HCT116 (cell line): Measurements from ENCODE around the gene MKNK1. TPM values are rescaled to one million over a fixed set of nuclear protein-coding genes. Genes with fewer than 3 reads are reported as not detected.

Experiments used
- ATAC-seq: fragments of 200-7000 bp; cut with Tn5 transposase; 2 replicates; pipeline ENCODE4 v1.9.1; 2020; ENCODE audit warnings: mild to moderate bottlenecking, moderate library complexity
- BruUV-seq: library from RNA; stranded (reverse); fragments of 400-500 nt; replicated peaks from 2 replicates; lab custom pipeline; 2021; lab: Mats Ljungman, UMichigan
- CTCF ChIA-PET: fragments of 300-600 bp; sonication (Branson Sonifier 250); formaldehyde crosslinking; loops from one replicate; lab custom pipeline; 2021; ENCODE audit warnings: antibody characterized with exemption; lab: Charles Lee
- POLR2A ChIA-PET: fragments of 300-600, 350-600 bp; sonication (Branson Sonifier 250); formaldehyde crosslinking; loops from one replicate; lab custom pipeline; 2021; ENCODE audit warnings: antibody characterized with exemption; lab: Charles Lee
- RAD21 ChIA-PET, 2 experiments: fragments of 300-600 bp; sonication (Branson Sonifier 250); formaldehyde crosslinking; loops; one replicate each; lab custom pipeline; 2023; ENCODE audit warnings: low total read pairs in 2 of 2; ENCODE audit not compliant: uncharacterized antibody in 2 of 2, unreplicated experiment in 2 of 2, low non-redundant PET in 1 of 2; lab: Charles Lee
- DNase-seq: peaks from one replicate; pipeline ENCODE4 v3.0.0-alpha.2; 2010; ENCODE audit warnings: low read depth, low spot score
- H2AFZ ChIP-seq: fragments of 200-600 bp; shearing (Covaris generic), sonication (generic); 2 replicates; pipeline ENCODE4 v1.6.1; 2017; ENCODE audit warnings: low read depth, mixed run types, mixed read lengths, antibody characterized with exemption, low read length; ENCODE audit not compliant: poor library complexity, severe bottlenecking
- H3K27ac ChIP-seq: 2 replicates; pipeline ENCODE4 v1.5.1; 2012; ENCODE audit warnings: low read depth, low read length
- H3K27me3 ChIP-seq: fragments of 200-600 bp; sonication (generic); 2 replicates; pipeline ENCODE4 v1.6.1; 2016; ENCODE audit warnings: mixed run types, low read length, mixed read lengths; ENCODE audit not compliant: insufficient read depth
- H3K36me3 ChIP-seq, 2 experiments: fragments of 200-500 bp in 1 of 2; fragments of 200-600 bp in 1 of 2; sonication (Bioruptor generic) in 1 of 2; sonication (generic) in 1 of 2; 2 replicates each; pipeline versions ENCODE4 v1.5.1 to v1.6.1; 2014 to 2016; ENCODE audit warnings: low read length in 2 of 2, inconsistent platforms in 1 of 2, mixed read lengths in 1 of 2, mixed run types in 1 of 2; ENCODE audit not compliant: insufficient read depth in 2 of 2, control insufficient read depth in 1 of 2
- H3K4me1 ChIP-seq, 2 experiments: fragments of 200-600 bp in 1 of 2; sonication (generic) in 1 of 2; 2 replicates each; pipeline versions ENCODE4 v1.5.1 to v1.6.1; 2012 to 2017; ENCODE audit warnings: low read length in 2 of 2, inconsistent platforms in 1 of 2, mild to moderate bottlenecking in 1 of 2, mixed read lengths in 1 of 2, mixed run types in 1 of 2, moderate library complexity in 1 of 2; ENCODE audit not compliant: insufficient read depth in 2 of 2, control insufficient read depth in 1 of 2
- H3K4me2 ChIP-seq: fragments of 200-600 bp; sonication (generic); 2 replicates; pipeline ENCODE4 v1.6.1; 2017; ENCODE audit warnings: mixed run types, low read length, mixed read lengths
- H3K4me3 ChIP-seq, 2 experiments: fragments of 200-600 bp in 1 of 2; sonication (generic) in 1 of 2; replicated peaks in 1 of 2; 2 replicates each; pipeline ENCODE4 v1.5.1; 2011 to 2016; ENCODE audit warnings: low read length in 2 of 2, control low read depth in 1 of 2, low read depth in 1 of 2, mild to moderate bottlenecking in 1 of 2, mixed read lengths in 1 of 2, mixed run types in 1 of 2
- H3K79me2 ChIP-seq: fragments of 200-600 bp; sonication (generic); 2 replicates; pipeline ENCODE4 v1.6.1; 2017; ENCODE audit warnings: mild to moderate bottlenecking, mixed run types, low read length, moderate library complexity, mixed read lengths; ENCODE audit not compliant: insufficient read depth
- H3K9ac ChIP-seq: fragments of 200-600 bp; sonication (generic); 2 replicates; pipeline ENCODE4 v1.6.1; 2016; ENCODE audit warnings: low read length, mixed read lengths
- H3K9me2 ChIP-seq: fragments of 200-600 bp; sonication (generic), shearing (Covaris generic); 2 replicates; pipeline ENCODE4 v1.6.1; 2017; ENCODE audit warnings: mixed run types, mild to moderate bottlenecking, moderate library complexity; ENCODE audit not compliant: insufficient read depth
- H3K9me3 ChIP-seq, 2 experiments: fragments of 200-500 bp in 1 of 2; fragments of 200-600 bp in 1 of 2; sonication (Bioruptor generic) in 1 of 2; sonication (generic) in 1 of 2; 2 replicates each; pipeline ENCODE4 v1.6.1; 2014 to 2017; ENCODE audit warnings: low read length in 2 of 2, mixed read lengths in 2 of 2, inconsistent platforms in 1 of 2, low read depth in 1 of 2, mild to moderate bottlenecking in 1 of 2, mixed run types in 1 of 2, moderate library complexity in 1 of 2; ENCODE audit not compliant: control insufficient read depth in 1 of 2, insufficient read depth in 1 of 2
- H4K20me1 ChIP-seq: fragments of 200-600 bp; sonication (generic), shearing (Covaris generic); 2 replicates; pipeline ENCODE4 v1.6.1; 2017; ENCODE audit warnings: mixed run types, mild to moderate bottlenecking, moderate library complexity; ENCODE audit not compliant: insufficient read depth
- CEBPB ChIP-seq: IDR thresholded peaks from 2 replicates; pipeline ENCODE4 v1.6.1; 2012; ENCODE audit warnings: low read depth
- EGR1 ChIP-seq: IDR thresholded peaks from 2 replicates; pipeline ENCODE4 v1.6.1; 2012; ENCODE audit warnings: low read depth
- ELF1 ChIP-seq: IDR thresholded peaks from 2 replicates; pipeline ENCODE4 v1.6.1; 2012; ENCODE audit warnings: low read depth, borderline replicate concordance
- EZH2phosphoT487 ChIP-seq: fragments of 200-600 bp; IDR thresholded peaks from 2 replicates; pipeline ENCODE4 v1.6.1; 2018; ENCODE audit warnings: antibody characterized with exemption, borderline replicate concordance
- MAX ChIP-seq: IDR thresholded peaks from 2 replicates; pipeline ENCODE4 v1.6.1; 2012
- REST ChIP-seq: IDR thresholded peaks from 2 replicates; pipeline ENCODE4 v1.6.1; 2012; ENCODE audit warnings: low read depth
- SRF ChIP-seq: IDR thresholded peaks from 2 replicates; pipeline ENCODE4 v1.6.1; 2012; ENCODE audit warnings: low read depth
- TCF7L2 ChIP-seq: IDR thresholded peaks from 2 replicates; pipeline ENCODE4 v1.7.0; 2011; ENCODE audit warnings: borderline replicate concordance, inconsistent platforms; ENCODE audit not compliant: insufficient read depth, insufficient read length; ENCODE audit errors: extremely low read depth
- YY1 ChIP-seq: IDR thresholded peaks from 2 replicates; pipeline ENCODE4 v1.6.1; 2011; ENCODE audit warnings: low read length, low read depth, moderate library complexity, mild to moderate bottlenecking; ENCODE audit not compliant: insufficient replicate concordance; ENCODE audit errors: extremely low read depth
- intact Hi-C: fragments of 100-400 bp; cut with micrococcal nuclease; formaldehyde crosslinking; loops from 2 replicates; pipeline ENCODE4 v1.10.0; 2022
- total RNA-seq: library from RNA; stranded (reverse); gene quantifications from one replicate; pipeline ENCODE4 v1.2.1, GENCODE V29; 2021; ENCODE audit not compliant: unreplicated experiment
- TF ChIP-seq, protein P1 (sequence below), 3 experiments: fragments of 200-600 bp in 1 of 3; sonication (generic) in 1 of 3; IDR thresholded peaks in 2 of 3; conservative IDR thresholded peaks in 1 of 3; 2 replicates each; pipeline ENCODE4 v1.5.1; 2012 to 2017; ENCODE audit warnings: low read depth in 2 of 3, low read length in 2 of 3, antibody characterized with exemption in 1 of 3, borderline replicate concordance in 1 of 3, control low read depth in 1 of 3, mild to moderate bottlenecking in 1 of 3, mixed read lengths in 1 of 3, mixed run types in 1 of 3, moderate library complexity in 1 of 3; ENCODE audit not compliant: insufficient read depth in 1 of 3

MKNK1 gene
- total RNA-seq, 1 experiment from 2014 or later = 30.9 TPM

GRCh38 chr1:46605232-46605631, 1.2 kb upstream of the MKNK1 start:
- peak overlapping the region; percentile 79 for H3K4me2 ChIP-seq
- H3K9me2 ChIP-seq = no peaks in the 10 kb centered on the region
- BruUV-seq = no TSS peak
- H4K20me1 ChIP-seq = no peaks in the 10 kb centered on the region
- no peak overlapping the region; a peak in 1 of 4 replicates for H3K4me3 ChIP-seq
- no peaks in the 10 kb centered on the region for H3K9me3 ChIP-seq
- 0 out of 4 replicates have a peak, but pooled peaks cover 0 to 6% of the 10 kb centered on the region in 2 experiments for H3K36me3 ChIP-seq
- ChIA-PET POLR2A (interaction anchor here (0.6 to 2.4 kb wide), 2 partner anchors 12 to 265 kb away, joined by 3 to 5 read pairs; partner anchors contain the start of gene MOB3C), RAD21 (no interaction called here), CTCF (no interaction called here)
- no peak for DNase-seq
- intact Hi-C loops = no loop called here
- H3K9ac ChIP-seq = no peak overlapping the region
- no peak for ATAC-seq
- H3K27me3 ChIP-seq = no peaks in the 10 kb centered on the region
- no peak overlapping the region for H3K27ac ChIP-seq
- H2AFZ ChIP-seq = no peak overlapping the region
- peaks cover 7% of the 10 kb centered on the region; the same call in 1 of the 2 replicates for H3K79me2 ChIP-seq
- no peak for TF ChIP-seq EGR1
- peaks cover 0 to 15% of the 10 kb centered on the region in 2 experiments; a peak in 3 of 4 replicates for H3K4me1 ChIP-seq

GRCh38 chr1:46603481-46603857, 599 bp downstream of the MKNK1 start:
- Histone ChIP-seq H3K9me2 (no peaks in the 10 kb centered on the region), H3K36me3 (0 out of 4 replicates have a peak, but pooled peaks cover 0 to 4% of the 10 kb centered on the region in 2 experiments), H3K27me3 (no peaks in the 10 kb centered on the region), H3K4me3 (peak overlapping the region; percentile 75 to 94), H3K4me1 (peaks cover 0 to 15% of the 10 kb centered on the region in 2 experiments; a peak in 3 of 4 replicates), H3K9ac (peak overlapping the region; percentile 74), H3K4me2 (peak overlapping the region; percentile 79), H3K79me2 (peaks cover 7% of the 10 kb centered on the region; the same call in 1 of the 2 replicates), H3K27ac (peak overlapping the region; percentile 65; the same call in 1 of the 2 replicates), H3K9me3 (no peaks in the 10 kb centered on the region), H4K20me1 (no peaks in the 10 kb centered on the region), H2AFZ (no peak overlapping the region)
- ChIA-PET RAD21 (interaction anchor here in 1 of 2 experiments (0.9 kb wide), 1 partner anchor 16 kb away, joined by 3 read pairs; no protein-coding TSS in a partner anchor), CTCF (interaction anchor here (0.6 to 1.4 kb wide), 3 partner anchors 13 to 197 kb away, joined by 3 to 4 read pairs (median 3); partner anchors contain the start of gene MOB3C), POLR2A (interaction anchor here (1.5 to 1.9 kb wide), 2 partner anchors 13 to 23 kb away, joined by 3 to 14 read pairs; partner anchors contain the start of gene MOB3C)
- no peak for DNase-seq
- intact Hi-C loops = no loop called here
- BruUV-seq = no TSS peak
- ATAC-seq = no peak
- TF ChIP-seq REST (no peak), TCF7L2 (no peak), ELF1 (no peak), EZH2phosphoT487 (no peak), MAX (no peak), YY1 (no peak), CEBPB (no peak), SRF (no peak)
- TF ChIP-seq, protein P1, sequence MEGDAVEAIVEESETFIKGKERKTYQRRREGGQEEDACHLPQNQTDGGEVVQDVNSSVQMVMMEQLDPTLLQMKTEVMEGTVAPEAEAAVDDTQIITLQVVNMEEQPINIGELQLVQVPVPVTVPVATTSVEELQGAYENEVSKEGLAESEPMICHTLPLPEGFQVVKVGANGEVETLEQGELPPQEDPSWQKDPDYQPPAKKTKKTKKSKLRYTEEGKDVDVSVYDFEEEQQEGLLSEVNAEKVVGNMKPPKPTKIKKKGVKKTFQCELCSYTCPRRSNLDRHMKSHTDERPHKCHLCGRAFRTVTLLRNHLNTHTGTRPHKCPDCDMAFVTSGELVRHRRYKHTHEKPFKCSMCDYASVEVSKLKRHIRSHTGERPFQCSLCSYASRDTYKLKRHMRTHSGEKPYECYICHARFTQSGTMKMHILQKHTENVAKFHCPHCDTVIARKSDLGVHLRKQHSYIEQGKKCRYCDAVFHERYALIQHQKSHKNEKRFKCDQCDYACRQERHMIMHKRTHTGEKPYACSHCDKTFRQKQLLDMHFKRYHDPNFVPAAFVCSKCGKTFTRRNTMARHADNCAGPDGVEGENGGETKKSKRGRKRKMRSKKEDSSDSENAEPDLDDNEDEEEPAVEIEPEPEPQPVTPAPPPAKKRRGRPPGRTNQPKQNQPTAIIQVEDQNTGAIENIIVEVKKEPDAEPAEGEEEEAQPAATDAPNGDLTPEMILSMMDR (IDR thresholded peaks at IDR 0.05 in 2 of 3, conservative IDR thresholded peaks at IDR 0.05 in 1 of 3; ENCODE audit: borderline replicate concordance in 1 of 3, insufficient read depth in 1 of 3, low read depth in 2 of 3, low read length in 2 of 3) = no peak
